ENCODE results near the gene SET.
A peak's percentile ranks its signal among the peaks of the same experiment; 100 is the strongest.

DNA sequence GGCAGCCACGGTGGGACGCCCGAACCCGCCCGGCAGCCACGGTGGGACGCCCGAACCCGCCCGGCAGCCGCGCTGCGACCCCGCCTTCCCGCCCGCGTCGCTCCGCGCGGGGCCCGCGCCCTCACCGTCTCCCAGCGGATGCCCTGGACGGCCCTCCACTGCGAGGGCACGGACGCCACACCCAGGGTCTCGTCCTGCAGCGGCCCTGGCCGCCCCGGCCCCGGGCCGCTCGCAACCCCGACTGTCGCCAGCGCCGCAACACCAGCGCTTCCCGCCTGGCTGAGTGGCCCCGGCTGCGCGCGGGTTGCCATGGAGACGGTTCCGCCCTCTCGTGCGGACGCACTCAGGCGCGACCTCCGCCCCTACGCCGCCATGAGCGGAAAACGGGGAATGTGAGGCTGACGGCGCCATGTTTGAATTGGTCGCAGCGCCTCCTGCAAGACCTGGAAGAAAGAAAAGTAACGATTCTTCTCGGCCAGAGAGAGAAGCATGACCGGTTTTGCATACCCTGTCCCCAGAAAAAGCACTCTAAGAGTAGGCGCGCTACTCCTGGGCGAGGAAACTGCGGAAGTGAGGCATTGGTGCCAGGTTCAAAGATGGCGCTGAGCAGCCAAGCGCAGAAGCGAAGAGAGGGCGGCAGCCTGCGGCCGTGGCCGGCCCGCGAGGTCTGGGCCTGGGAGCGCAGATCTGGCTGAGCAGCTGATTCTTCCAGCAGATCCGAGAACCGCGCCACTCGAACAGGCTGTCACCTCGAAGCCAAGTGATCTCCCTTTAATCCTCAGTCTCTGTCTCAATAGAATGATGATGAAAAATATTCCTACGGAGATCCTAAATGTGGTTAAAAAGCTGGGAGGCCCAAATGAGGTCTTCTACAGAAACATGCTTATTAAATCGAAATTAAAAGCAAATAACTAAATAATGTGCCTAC lies 32.3 kb upstream of the SET start, which contains the start of gene DYNC2I2:
- TF ChIP-seq, protein P1, sequence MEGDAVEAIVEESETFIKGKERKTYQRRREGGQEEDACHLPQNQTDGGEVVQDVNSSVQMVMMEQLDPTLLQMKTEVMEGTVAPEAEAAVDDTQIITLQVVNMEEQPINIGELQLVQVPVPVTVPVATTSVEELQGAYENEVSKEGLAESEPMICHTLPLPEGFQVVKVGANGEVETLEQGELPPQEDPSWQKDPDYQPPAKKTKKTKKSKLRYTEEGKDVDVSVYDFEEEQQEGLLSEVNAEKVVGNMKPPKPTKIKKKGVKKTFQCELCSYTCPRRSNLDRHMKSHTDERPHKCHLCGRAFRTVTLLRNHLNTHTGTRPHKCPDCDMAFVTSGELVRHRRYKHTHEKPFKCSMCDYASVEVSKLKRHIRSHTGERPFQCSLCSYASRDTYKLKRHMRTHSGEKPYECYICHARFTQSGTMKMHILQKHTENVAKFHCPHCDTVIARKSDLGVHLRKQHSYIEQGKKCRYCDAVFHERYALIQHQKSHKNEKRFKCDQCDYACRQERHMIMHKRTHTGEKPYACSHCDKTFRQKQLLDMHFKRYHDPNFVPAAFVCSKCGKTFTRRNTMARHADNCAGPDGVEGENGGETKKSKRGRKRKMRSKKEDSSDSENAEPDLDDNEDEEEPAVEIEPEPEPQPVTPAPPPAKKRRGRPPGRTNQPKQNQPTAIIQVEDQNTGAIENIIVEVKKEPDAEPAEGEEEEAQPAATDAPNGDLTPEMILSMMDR (conservative IDR thresholded peaks at IDR 0.05), result no peak
- peak; percentile 52; the same call in 1 of the 2 replicates for TF ChIP-seq ZFX (IDR thresholded peaks at IDR 0.05)

Data from C4-2B (cell line).